HG03439 (cell line): Measurements from ENCODE around the gene LBHD2.
"Not testable (repeated sequence)": the region's sequence is repeated elsewhere in the genome, so short reads cannot be mapped to it uniquely, and the experiment has no call there.

Experiments
- ATAC-seq: cut with Tn5 transposase; IDR thresholded peaks from one replicate; pipeline ENCODE4 v1.9.1; 2021; ENCODE audit warnings: mild to moderate bottlenecking, moderate library complexity; ENCODE audit not compliant: unreplicated experiment

Gene LBHD2

DNA sequence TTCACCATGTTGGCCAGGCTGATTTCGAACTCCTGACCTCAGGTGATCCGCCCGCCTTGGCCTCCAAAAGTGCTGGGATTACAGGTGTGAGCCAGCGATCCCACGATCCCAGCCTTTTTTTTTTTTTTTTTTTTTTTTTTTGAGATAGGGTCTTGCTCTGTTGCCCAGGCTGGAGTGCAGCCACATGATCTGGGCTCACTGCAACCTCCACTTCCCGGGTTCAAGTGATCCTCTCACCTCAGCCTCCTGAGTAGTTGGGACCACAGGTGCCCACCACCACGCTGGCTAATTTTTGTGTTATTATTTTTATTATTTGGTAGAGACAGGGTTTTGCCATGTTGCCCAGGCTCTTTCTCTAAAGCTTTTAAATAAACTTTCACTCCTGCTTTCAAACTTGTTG is 33.5 kb downstream of the LBHD2 start:
- not testable (repeated sequence) for ATAC-seq

DNA sequence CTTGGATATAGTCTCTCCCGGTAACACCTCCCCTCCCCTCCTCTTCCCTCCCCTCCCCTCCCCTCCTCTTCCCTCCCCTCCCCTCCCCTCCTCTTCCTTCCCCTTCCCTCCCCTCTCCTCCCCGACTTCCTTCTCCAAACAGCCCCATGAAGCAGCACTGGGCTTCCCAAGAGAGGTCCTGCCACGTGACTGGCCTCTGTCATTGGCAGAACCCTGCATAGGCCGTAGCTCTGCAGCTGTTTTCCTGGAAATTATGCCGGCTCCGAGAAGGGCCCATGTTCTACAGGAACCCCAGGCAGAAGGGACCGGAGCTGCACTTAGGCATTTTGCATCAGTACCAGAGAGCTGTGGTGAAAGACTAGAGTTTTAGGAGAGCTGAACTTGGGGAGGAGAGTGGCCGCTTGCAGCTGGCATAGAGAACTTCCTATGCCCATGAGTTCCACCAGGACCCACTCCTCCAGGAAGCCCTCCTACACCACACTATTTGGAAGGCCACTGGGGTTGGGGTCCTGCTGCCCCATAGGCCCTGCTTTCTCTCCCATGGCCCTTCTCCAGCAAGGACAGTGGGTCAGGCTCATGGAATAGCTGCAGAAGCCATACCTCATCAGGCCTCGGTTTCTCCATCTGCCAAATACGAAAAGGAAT is 34.1 kb downstream of the LBHD2 start:
- no peak for ATAC-seq

DNA sequence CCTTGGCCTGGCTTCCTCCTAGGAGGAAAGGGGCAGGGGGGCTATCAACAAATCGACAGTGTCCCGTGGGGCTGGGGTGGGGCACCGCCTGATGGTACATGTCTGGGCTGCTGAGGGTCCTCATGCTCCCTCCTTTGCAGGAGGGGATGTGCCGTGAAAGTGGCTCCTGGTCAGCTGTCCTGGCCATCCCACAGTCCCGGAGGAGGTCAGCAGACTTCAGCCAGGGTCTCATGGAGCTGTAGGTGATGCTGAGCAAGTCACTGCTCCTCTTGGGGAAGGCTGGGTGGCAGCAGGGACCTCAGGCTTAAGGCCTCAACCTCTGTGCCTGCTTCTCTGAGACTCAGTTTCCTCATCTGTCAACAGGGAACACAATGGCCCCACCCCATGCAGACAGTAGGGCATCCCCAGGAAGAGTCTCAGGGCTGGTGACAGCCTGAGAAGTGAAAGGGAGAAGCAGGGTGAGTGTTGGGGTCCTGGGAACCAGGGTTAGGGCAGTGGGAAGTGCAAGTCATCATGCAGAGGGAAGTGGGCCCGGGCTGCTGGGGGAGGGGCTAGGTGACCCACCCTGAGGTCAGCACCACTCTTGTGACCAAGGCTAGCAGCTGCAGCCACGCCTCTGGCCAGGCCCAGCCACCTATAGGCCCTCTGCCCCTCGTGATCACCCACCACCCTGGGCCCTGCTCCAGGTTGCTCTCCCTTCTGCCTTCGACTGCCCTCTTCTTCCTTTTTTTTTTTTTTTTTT is 34.8 kb downstream of the LBHD2 start:
- ATAC-seq, result no peak

DNA sequence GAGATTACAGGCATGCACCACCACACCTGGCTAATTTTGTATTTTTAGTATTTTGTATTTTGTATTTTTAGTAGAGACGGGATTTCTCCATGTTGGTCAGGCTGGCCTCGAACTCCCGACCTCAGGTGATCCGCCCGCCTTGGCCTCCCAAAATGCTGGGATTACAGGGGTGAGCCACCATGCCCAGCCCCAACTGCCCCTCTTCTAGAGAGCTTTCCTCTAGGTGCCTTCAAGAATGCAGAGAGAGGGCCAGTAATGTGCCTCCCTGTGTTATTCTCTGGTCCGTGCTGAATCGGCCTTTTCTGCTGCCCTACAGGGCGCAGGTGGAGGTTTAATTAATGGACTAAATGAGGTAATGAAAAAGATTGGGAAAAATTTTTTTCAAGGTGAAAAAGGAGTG is 35.5 kb downstream of the LBHD2 start:
- not testable (repeated sequence) for ATAC-seq

DNA sequence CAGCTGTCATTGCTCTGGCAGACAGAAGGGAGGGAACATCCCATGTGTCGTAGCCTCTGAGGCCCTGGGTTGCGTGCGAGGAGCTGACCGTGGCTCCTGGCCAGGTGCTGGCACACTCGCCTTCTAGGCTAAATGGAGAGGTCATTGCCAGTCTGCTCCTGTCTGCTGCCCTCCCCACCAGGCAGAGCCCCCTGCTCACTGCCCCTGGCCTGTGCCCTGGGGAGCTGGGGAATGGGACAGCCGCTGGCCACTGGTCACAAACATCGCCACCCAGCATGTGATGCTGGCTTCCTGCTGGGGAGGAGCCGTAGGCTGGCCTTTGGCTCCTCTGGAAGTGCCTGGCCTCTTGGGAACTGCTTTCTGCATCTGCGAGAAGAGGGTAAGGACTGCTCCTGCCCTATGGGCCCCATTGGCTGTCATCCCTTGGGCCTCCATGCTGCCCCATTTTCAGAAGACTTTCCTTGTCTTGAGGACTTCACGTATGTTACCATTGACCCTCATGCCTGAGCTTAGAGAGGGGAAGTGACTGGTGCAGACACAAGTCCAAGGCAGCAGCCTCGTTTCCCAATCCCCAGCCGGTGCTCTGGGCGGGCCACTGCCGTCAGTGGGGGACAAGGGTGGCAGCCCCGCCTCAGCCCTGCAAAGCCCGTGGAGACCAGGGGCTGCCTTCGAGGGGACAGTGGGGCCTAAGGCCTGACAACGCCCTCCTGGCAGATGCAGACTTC is 37.3 kb downstream of the LBHD2 start:
- ATAC-seq, result no peak

DNA sequence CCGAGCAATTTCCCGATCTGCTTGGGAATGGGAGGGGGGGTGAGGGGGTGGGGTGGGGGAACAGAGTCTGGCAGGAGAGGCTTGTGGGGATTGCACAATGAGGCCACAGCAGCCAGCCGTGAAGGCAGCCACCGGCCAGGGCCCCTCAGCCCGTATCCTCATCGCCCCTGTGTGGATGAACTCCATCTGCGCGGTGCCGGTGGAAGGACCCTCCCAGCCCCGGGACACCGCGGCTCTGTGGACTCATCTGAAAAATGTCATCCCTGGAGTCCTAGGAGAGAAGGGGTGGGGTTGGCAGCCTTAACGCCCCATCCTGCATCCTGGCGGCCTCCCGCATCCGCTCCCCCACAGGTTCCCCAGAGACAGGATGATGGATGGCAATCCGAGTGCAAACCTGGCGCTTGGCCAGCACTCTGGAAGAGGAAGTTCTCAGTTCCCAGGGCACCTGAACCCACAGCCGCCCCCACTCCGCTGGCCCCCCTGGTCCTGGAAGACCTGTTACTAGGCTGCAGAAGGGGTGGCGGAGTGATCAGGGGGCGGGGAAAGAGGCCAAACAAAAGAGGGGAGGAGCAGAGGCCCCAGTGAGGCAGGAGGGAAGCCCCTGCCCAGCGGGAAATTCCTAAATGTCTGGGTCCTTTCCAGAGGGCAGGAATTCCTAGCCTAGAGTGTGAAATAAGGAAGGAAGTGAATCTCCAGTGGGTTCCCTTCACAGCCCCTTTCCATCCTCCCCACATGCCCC is 38.0 kb downstream of the LBHD2 start:
- no peak for ATAC-seq

DNA sequence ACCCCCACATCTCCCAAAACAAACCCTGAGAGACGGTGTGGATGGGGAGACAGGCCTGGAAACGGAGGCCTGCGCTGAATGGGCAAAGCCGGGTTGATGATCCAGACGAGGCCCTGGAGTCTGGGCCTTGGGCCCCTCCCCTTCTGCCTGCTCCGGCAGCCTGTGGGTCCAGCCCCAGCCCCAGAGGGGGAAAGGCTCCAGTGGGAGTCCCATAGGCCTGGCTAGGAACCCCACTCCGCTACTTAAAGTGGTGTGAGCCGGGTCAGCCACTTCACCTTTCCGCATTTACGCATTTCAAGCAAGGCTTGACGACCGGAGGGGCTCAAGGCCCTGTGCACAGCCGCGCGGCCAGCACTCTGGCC is 38.6 kb downstream of the LBHD2 start:
- ATAC-seq, result no peak

DNA sequence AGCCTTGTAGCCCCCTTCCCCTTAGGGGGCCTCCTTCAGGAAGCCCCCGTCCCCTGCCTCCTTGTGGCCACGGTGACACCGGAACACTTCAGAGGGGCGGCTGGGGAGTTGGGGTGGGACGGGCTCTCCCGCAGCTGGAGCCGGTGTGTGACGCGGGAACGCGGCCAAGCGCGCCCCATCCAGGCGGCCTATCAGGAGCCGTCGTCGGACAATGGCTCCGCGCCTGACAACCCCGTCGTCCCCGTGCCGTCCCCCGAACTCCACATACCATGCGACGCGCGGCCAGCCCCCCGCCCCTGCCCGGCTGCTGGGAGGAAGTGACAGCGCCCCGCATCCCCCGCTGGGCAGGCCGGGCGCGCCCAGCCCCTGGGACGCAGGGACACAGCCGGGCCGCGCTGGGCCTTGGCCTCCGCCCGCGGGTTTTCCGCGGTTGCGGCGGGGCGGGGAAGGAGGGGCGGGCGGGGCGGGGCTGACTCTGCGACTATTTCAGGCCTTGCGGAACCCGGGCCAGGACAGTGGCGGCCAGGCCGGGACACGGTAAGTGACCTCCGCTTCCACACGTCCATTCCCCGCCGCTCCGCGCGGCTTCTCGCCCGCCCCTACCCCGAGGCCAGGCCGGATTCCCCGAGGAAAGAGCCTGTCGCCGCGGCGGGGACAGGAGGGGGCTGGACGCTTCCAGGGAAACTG is 39.1 kb downstream of the LBHD2 start, which contains the start of gene TNFAIP2:
Gene TNFAIP2, plus strand, starts transcription at position 515 of the 687 bp plus-strand sequence. CDS start 2,997 bp downstream, outside the sequence.
- ATAC-seq, result no peak

DNA sequence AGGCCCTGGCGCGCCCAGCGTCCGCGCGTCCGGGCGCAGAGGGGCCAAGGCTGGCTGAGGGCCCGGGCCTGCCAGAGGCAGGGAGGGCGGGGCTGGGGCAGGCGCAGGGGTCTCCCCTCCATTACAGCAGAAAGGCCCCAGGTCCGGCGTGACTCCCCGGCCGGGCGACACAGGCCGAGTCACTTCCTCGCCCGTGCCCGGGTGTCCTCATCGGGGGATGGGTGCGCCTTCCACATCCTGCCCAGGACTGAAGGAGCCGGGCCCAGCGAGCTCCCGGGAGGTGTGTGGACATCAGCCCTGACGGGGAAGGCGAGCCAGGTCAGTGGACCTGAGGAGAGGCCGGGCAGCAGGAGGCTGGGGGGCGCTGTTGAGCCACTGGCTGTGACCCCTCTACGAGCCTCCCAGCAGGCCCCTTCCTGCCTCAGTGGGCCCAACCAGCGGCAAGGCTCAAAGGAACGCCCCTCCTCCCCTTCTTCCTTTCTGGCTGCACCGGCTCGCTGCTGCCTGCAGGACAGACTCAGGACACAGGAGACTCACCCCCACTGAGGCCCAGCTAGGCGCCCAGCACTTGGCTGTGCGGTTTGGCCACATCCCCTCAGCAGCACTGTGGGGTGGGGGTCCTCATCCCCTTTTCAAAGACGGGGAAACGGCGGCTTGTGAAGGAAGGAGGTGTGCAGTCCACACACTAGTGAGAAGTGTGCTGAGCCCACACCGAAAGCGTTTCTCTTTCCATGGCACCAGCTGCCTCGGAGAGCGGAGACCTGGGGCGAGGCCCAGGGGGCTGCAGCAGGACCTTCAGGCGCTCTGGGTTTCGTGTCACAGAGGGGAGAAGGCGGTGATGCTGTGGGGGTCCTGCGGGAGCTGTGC is 39.9 kb downstream of the LBHD2 start:
- no peak for ATAC-seq

DNA sequence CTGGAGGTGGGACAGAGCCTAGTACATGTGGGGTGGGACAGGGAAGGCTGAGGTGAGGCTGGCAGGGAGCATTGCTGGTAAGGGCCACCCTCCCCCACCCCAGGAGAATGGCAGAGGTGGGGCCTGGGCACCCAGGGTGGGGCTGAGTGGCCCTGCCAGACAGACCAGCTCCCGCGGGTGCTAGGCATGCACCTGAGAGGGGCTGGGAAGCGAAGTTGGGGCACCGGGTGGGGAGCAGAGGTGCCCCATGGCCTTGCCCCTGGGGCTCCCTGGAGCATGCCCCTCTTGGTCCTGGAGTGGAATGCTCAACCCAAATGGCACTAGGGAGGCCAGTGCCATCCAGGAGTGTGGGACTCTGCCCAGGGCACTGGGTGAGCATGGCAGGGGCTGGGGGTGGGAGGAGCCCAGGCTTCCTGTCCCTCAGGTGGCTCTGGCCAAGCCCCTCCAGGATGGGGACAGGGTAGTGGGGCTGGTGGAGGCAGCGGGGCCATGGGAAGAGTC is 40.5 kb downstream of the LBHD2 start:
- ATAC-seq, result no peak

DNA sequence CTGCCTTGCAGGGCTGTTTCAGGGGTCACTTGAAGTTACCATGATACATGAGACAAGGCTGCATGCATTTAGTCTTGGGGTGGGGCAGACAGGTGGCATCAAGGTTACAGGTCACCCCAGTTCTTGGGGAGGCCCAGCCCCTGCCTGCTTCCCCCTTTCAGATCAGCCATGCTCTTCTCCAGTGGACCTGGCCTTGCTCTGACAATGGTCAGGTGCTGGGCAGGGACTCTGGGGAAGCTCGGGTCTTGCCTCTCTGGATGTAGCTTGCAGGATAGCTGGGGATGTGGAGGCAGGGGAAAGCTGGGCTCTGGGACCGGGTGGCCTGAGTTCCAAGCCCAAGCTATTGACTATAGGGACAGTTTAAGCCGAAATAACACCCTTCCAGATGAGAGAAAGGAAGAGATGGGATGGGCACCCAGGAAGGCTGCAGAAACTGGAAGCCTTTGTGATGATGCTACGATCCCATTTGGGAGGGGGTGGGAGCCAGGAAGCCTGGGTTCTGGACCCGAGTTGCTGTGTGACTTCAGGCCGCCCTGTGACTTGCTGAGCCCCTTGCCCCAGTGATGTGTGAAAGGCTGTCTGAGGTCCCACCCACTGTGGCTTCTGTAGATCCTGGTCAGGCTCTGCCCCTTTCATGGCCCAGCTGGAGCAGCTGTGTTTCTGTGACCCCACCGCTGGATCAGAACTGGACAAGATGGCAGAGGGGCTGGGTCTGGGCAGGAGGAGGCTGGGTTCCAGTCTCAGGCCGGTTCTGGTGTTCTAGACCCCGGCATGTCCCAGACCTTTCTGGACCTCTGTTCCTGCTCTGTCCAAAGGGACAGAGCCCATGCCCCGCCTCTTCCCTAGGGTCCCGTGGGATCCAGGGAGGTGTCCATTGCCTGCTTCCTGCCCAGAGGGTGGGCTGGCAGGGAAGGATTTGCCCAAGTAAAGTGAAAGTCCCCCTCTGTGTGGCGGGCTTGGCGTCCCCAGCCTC is 41.4 kb downstream of the LBHD2 start:
- ATAC-seq, result no peak

DNA sequence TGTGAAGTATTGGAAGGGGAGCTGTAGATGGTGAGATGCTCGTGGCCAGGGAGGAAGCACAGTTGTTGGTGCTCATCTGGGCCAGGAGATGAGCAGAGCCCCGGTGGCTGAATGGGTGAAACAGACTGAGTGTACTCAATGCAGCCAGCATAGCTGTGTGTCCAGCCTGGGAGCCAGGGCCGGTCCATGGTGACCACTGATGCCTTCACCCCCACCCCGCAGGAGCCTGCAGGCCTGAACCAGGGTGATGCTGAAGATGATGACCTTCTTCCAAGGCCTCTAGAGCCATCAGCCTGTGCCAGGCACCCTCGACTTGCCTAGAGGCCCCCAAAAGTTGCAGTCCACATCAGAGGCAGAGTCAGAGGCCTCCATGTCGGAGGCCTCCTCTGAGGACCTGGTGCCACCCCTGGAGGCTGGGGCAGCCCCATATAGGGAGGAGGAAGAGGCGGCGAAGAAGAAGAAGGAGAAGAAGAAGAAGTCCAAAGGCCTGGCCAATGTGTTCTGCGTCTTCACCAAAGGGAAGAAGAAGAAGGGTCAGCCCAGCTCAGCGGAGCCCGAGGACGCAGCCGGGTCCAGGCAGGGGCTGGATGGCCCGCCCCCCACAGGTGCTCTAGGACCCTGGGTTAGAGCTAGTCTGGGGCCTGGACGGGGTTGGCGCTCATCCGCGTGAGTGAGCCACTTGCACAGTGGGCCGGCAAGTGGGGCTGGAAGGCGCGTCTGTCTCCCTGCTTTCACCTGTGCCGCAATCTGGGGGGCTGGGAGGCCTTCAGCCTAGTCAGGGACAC is 42.3 kb downstream of the LBHD2 start:
- ATAC-seq, result no peak

DNA sequence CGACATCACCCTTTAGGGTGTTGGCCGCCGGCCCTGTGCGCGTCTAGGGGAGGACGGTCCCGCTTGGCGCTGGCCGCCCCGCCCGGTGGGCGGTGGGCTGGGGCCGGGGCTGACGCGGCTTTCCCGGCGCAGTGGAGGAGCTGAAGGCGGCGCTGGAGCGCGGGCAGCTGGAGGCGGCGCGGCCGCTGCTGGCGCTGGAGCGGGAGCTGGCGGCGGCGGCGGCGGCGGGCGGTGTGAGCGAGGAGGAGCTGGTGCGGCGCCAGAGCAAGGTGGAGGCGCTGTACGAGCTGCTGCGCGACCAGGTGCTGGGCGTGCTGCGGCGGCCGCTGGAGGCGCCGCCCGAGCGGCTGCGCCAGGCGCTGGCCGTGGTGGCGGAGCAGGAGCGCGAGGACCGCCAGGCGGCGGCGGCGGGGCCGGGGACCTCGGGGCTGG is 42.9 kb downstream of the LBHD2 start:
- no peak for ATAC-seq

DNA sequence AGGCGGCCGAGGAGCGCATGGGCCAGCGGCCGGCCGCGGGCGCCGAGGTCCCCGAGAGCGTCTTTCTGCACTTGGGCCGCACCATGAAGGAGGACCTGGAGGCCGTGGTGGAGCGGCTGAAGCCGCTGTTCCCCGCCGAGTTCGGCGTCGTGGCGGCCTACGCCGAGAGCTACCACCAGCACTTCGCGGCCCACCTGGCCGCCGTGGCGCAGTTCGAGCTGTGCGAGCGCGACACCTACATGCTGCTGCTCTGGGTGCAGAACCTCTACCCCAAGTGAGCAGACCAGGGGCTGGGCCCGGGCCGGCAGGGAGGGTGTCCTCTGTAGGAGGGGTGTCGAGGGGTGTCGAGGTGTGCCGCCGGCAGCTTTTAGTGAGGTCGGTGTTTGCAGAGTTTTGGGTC is 43.3 kb downstream of the LBHD2 start:
- ATAC-seq, result no peak

DNA sequence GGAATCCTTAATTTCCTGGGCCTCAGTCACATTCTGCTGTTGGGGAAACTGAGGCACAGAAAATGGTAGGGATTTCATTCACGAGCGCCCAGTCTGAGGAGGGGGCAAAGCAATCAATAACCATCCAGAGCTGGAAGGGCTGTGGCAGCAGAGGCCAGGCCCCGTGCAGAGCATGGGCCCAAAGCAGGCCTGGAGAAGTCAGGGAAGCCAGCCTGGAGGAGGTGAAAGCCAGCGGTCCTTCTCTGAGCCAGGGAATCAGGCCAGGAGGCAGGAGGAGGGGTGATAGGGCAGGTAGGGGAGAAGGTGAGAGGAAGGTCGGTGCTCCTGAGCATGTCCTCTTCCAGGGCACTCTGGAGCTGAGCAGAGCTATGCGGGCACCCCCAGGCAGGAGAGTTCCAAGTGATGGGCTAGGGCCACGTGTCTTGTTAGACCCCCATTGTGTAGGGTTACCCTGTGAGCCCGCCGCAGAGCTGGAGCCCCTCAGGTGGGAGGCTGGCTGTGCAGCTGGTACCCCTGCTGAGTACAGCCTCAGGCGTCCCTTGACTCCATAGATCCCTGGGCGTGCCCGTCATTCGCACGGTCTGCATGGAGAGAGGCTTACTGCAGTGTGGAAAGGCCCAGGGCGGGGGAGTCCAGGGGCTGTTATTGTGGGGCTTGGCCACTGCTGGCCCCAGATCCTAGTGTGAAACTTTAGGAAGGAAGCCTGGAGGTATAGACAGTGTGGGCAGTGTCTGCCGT is 44.0 kb downstream of the LBHD2 start:
- ATAC-seq, result no peak

DNA sequence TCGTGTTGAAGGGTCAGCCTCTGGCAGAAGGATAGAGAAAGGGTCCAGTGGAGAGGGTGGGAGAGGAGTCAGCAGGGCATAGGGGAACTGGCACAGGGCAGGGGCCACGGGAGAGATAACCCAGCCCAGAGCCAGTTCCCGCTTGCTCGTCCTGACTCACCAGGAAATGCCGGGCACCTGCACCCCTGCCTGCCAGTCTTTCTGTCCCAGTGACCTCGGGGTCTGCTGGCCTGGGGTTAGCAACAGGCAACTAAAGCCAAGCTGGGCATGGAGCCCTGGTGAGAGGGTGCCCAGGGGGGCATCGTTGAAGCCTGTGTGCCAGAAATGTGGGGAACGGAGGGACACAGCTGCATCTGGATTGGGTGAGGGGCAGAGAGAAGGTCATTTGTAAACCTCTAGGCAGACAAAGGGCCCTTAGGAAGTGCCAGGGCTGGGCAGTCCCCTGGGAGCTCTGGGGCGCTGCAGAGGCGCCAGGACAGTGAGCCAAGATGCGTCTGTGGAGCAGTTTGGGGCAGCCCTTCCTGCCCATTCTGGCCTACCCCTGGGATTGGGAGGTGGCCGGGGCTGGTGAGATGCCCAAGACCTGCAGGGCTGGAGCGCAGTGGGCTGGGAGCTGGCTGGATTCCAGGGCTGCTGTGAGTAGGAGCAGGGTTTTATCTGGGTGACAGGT is 44.8 kb downstream of the LBHD2 start:
- no peak for ATAC-seq
